Measurements from ENCODE around the gene ITPR2.

- TF ChIP-seq CTCF (IDR thresholded peaks at IDR 0.05; ENCODE audit: insufficient read depth, low read length) (no peak), POLR2AphosphoS5 (IDR thresholded peaks at IDR 0.05; ENCODE audit: low read depth) (no peak), REST (IDR thresholded peaks at IDR 0.05; ENCODE audit: insufficient replicate concordance, low read depth) (no peak), GABPA (IDR thresholded peaks at IDR 0.05; ENCODE audit: low read depth) (no peak), SPI1 (IDR thresholded peaks at IDR 0.05; ENCODE audit: borderline replicate concordance, low read depth) (no peak)
Observed at GRCh38 chr12:26621932-26622331, 211.1 kb downstream of the ITPR2 start.

All from HL-60 (cell line).